Measurements from ENCODE around the gene CFAP68.

The CFAP68 gene

DNA sequence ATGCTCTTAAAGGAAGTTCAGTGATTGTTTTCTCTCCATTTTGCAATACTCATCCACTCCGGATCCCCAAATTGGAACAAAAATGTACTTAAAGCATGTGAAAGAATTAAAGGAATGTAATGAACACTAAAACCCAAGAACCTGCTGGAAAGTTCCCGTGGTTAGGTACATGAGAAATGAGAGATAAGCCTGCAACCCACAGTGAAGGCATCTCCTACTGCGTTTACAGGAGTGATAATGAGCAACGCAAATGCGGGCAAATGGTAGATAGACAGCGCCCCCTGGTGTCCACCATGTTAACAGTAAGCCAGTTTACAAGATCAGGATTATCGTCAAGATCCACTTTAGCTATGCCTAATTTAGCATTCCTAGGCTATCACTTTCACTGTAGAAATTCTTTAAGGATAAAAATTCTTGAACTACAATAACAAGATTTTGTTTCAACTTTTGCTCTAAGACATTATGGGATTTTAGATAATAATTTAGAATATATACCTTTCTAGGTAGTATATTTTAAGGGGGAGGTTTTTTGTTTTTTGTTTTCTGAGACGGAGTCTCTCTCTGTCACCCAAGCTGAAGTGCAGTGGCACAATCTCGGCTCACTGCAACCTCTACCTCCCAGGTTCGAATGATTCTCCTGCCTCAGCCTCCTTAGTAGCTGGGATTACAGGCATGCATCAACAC is 37.8 kb upstream of the CFAP68 start (continued):
- TF ChIP-seq ZNF623 (tag by site-specific recombination; IDR thresholded peaks at IDR 0.05), result no peak

DNA sequence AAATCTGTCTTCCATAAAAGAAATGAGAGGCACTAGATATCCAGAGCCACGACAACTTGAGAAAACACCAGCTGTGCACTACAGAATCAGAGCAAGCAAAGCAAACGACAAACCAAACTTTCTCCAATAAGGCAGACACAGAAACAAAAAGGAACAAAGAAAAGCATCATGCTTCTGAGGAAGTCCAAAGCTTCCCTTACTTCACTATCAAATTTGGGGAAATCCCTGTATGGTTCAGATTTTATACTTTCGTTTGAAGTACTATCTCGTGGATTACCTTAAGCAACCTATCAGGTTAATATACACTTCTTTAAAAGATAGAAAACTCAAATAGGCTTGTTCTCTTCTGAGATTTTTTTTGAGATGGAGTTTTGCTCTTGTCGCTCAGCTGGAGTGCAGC is 35.7 kb upstream of the CFAP68 start:
- H3K27ac ChIP-seq (ENCODE audit: extremely low read depth, low read depth, low read length), result no peak overlapping the region
- H3K4me1 ChIP-seq (ENCODE audit: control insufficient read depth, insufficient read depth, low read length), result no peaks in the 10 kb centered on the region
- no peaks in the 10 kb centered on the region for H3K9me3 ChIP-seq (ENCODE audit: control insufficient read depth, insufficient read depth, low read depth, low read length)
- CTCF ChIA-PET, result interaction anchor here (0.6 to 2.9 kb wide), 9 partner anchors 9 to 680 kb away, joined by 3 to 17 read pairs (median 4); no protein-coding TSS in a partner anchor
- POLR2A ChIA-PET, result no interaction called here
- no peak overlapping the region for H3K4me3 ChIP-seq (ENCODE audit: low read depth, low read length)
- TF ChIP-seq ZNF585B (tag by site-specific recombination; IDR thresholded peaks at IDR 0.05) (no peak), ZNF580 (tag by site-specific recombination; IDR thresholded peaks at IDR 0.05) (no peak), TRIM28 (IDR thresholded peaks at IDR 0.05; ENCODE audit: borderline replicate concordance, low read length) (no peak), ZNF677 (tag by site-specific recombination; IDR thresholded peaks at IDR 0.05) (no peak), ZNF571 (tag by site-specific recombination; IDR thresholded peaks at IDR 0.05) (no peak)
- TF ChIP-seq, protein P1, sequence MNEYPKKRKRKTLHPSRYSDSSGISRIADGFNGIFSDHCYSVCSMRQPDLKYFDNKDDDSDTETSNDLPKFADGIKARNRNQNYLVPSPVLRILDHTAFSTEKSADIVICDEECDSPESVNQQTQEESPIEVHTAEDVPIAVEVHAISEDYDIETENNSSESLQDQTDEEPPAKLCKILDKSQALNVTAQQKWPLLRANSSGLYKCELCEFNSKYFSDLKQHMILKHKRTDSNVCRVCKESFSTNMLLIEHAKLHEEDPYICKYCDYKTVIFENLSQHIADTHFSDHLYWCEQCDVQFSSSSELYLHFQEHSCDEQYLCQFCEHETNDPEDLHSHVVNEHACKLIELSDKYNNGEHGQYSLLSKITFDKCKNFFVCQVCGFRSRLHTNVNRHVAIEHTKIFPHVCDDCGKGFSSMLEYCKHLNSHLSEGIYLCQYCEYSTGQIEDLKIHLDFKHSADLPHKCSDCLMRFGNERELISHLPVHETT (tag by site-specific recombination; IDR thresholded peaks at IDR 0.05), result no peak
- peaks cover 0 to 49% of the 10 kb centered on the region in 2 experiments; a peak in 2 of 3 replicates for H3K36me3 ChIP-seq (ENCODE audit: control insufficient read depth in 2 of 2, insufficient read depth in 1 of 2, low read length in 2 of 2)

GRCh38 chr11:111845276-111846028 is 33.9 kb upstream of the CFAP68 start:
- no peaks in the 10 kb centered on the region for H3K9me3 ChIP-seq (ENCODE audit: control insufficient read depth, insufficient read depth, low read depth, low read length)
- POLR2A ChIA-PET, result interaction anchor here (0.7 kb wide), 1 partner anchor 26 kb away, joined by 3 read pairs; the partner anchor contains the start of gene ALG9
- no peak overlapping the region for H3K4me3 ChIP-seq (ENCODE audit: low read depth, low read length)
- CTCF ChIA-PET, result interaction anchor here (0.6 to 1.3 kb wide), 6 partner anchors 33 to 281 kb away, joined by 3 to 4 read pairs (median 3); no protein-coding TSS in a partner anchor
- H3K27ac ChIP-seq (ENCODE audit: extremely low read depth, low read depth, low read length), result no peak overlapping the region
- H3K36me3 ChIP-seq (ENCODE audit: control insufficient read depth in 2 of 2, insufficient read depth in 1 of 2, low read length in 2 of 2), result peaks cover 0 to 53% of the 10 kb centered on the region in 2 experiments; a peak in 2 of 3 replicates
- no peaks in the 10 kb centered on the region for H3K4me1 ChIP-seq (ENCODE audit: control insufficient read depth, insufficient read depth, low read length)
- no peak for TF ChIP-seq ZNF19 (tag by site-specific recombination; IDR thresholded peaks at IDR 0.05; ENCODE audit: low read depth)
- TF ChIP-seq ZNF692 (tag by site-specific recombination; IDR thresholded peaks at IDR 0.05), result no peak
- no peak for TF ChIP-seq PRDM4 (tag by site-specific recombination; IDR thresholded peaks at IDR 0.05)
- no peak for TF ChIP-seq ZFP41 (tag by site-specific recombination; IDR thresholded peaks at IDR 0.05; ENCODE audit: borderline replicate concordance)
- no peak for TF ChIP-seq GLIS1 (tag by site-specific recombination; IDR thresholded peaks at IDR 0.05)
